HG03175 (cell line): Measurements from ENCODE around the gene MED13.

ENCODE experiments used
- ATAC-seq: cut with Tn5 transposase; IDR thresholded peaks from one replicate; pipeline ENCODE4 v1.9.1; 2021; ENCODE audit warnings: mild to moderate bottlenecking, moderate library complexity; ENCODE audit not compliant: unreplicated experiment

The MED13 gene

GRCh38 chr17:62064791-62065563, at the start of gene MED13:
Gene MED13 (minus strand): TSS chr17:62065278. CDS start chr17:62065205, 73 bp downstream.
- ATAC-seq: peak; percentile 29

DNA sequence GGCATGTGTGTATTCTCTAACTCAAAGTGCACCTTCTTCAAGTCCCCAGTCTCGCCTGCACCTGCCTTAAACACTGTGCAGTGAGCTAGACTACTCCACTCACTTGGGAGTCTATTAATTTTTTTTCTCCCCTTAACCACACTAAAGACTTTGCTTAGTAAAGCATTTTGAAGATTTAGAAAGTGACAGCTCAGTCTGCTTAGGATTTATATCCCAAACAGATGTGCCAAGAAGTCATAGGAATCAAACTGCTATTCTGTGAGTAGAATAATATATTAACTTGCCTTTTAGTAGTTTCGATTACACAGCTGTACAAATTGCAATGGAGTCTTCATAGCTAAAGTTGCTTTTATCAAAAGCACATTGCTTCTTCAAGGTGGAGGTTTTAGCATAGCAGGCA, 47.2 kb upstream of the MED13 start:
- no peak for ATAC-seq

- no peak for ATAC-seq
These were observed 46.6 kb upstream of the MED13 start for GRCh38 chr17:62111562-62112171.

DNA sequence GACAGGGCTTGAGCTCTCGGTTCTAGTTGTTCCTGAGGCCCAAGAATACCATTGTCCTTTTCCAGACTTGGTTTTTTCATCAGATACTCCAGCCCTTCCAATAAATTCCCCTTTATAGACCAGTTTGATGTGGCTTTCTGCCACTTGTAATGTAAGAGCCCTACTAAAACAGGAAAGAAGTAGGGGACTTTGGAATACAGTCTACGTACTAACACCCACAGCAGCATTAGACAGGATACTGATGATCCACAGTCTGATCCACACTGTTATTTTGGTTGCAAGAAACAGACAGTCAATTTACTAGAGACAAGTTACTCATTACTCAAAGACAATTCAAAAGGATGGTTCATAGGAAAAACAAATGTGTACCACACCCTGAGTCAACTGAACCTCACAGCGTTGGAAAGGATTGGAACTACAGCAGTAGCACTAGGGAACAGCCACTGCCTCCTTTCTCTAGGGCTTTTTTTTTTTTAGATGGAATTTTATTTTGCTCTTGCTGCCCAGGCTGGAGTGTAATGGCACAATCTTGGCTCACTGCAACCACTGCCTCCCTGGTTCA, 45.9 kb upstream of the MED13 start:
- no peak for ATAC-seq

DNA sequence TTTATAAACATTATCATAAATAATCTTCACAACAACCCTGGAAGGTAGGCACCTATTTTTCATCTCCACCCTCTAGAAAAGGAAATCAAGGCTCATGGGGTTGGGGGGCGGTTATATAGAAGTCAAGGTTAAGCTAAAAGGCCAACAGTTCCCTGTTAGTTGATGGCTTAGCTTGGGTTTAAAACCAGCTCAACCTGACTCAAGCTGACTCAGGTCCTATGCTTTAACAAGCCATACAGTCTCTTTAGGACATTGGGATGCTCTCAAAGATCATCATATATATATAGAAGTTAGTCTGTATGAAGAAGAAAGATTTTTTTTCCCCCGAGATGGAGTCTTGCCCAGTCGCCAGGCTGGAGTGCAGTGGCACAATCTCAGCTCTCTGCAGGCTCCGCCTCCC, 44.8 kb upstream of the MED13 start:
- no peak for ATAC-seq

DNA sequence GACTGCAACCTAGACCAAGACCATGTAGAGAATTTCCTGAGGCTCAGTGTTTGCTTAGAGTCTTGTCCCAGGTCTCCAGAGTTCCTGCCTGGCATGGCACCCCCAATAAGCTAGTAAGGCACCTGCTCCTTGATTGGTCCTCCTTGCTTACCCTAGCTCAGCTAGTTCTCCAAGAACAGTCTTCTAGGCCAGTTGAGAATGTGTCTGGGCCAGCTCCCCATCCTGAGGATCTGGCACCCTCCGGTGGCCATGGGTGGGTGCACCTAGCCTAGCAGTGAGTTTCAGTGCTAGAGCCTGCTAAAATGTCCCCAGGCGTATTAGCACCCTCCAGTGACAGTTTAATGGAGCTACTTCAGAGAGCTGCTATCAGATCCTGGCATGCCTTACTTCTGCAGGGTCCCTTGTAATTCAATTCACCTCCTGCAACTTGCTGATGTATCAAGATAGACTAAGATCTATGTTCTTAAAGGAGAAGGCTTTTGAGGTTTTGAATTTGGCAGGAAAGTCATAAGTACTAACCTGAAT, 44.4 kb upstream of the MED13 start:
- ATAC-seq: peak; percentile 98

- ATAC-seq: no peak
These were observed 40.8 kb upstream of the MED13 start for GRCh38 chr17:62105861-62106260.

GRCh38 chr17:62105357-62105756, 40.3 kb upstream of the MED13 start:
- no peak for ATAC-seq

- ATAC-seq: no peak
These were observed 36.4 kb upstream of the MED13 start for GRCh38 chr17:62101515-62101914.

DNA sequence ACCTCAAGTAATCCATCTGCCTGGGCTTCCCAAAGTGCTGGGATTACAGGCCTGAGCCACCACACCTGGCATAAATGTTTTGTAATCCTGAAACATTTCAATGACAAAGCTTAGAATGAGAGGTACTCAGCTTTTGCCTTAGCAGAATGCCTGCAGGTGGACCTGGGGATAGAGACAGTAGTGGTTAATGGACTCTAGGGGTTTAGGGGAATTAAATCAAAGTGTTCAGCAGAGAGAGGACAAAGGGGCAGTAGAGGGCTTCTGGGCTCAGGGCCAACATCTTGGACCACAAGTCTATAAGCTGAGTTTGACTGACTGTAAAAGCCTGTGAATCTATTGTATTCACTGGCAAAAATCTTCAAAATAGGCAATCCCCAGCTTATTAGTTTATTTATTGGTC, 36.0 kb upstream of the MED13 start:
- no peak for ATAC-seq

- ATAC-seq: no peak
These were observed 35.0 kb upstream of the MED13 start for GRCh38 chr17:62100055-62100454.

DNA sequence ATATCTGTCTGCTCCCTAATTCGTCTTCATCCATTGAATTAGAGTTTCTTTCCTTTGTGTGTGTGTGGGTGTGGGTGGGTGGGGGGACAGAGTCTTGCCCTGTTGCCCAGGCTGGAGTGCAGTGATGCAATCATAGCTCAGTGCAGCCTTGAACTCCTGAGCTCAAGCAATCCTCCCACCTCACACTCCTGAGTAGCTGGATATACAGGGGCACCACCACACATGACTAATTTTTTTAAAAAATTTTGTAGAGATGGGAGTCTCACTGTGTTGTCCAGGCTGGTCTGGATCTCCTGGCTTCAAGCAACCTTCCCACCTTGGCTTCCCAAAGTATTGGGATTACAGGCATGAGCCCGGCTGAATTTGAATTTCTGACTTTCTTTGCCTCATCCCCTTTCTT, 34.5 kb upstream of the MED13 start:
- ATAC-seq: no peak

GRCh38 chr17:62098623-62099231, 33.6 kb upstream of the MED13 start:
- ATAC-seq: peak; percentile 93

- no peak for ATAC-seq
These were observed 31.3 kb upstream of the MED13 start for GRCh38 chr17:62096401-62096670.

- ATAC-seq: no peak
These were observed 29.1 kb upstream of the MED13 start for GRCh38 chr17:62094175-62094574.

DNA sequence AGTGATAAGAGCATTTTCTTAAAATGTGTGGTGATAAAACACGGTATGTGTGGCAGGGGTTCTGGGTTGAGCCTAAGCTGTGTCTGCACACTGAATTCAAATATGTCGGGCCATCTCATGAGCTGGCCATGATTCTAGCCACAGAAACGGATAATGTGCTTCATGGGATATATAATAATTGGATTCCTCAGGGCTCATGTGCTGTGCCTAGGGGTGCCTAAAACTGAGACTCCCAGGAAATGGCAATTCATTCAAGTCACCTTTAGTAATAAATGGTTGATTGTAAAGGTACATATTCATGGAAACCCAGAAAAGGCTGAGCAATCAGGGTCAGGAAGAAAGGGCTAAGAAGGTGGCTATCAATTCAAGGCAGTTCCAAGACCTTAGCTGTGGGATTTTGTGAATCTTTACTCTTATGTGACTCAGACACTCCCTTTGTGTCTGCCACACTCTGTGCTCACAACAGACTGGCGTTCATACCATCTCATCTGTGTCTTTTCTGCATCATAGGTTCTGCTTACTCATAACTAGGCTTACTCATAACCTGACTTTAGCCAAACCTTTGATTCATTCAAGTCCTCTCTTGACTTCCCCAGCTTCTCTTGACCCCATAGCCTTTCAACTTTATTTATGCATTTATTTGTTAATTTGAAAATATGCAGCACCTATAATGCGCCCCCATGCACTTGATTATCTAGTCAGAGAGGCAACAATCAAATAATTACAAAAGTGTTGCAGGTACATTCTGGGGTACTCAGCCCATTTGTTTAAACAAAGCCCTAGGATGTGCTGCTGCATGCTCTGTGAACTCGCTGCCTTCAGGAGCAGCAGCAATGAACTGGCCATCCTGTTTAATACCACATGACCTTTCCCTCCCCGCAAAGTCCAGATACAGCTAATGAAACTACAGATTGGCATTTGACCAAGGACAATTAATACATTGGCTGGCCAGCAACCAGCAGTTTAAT, 28.4 kb upstream of the MED13 start:
- ATAC-seq: peak; percentile 96

DNA sequence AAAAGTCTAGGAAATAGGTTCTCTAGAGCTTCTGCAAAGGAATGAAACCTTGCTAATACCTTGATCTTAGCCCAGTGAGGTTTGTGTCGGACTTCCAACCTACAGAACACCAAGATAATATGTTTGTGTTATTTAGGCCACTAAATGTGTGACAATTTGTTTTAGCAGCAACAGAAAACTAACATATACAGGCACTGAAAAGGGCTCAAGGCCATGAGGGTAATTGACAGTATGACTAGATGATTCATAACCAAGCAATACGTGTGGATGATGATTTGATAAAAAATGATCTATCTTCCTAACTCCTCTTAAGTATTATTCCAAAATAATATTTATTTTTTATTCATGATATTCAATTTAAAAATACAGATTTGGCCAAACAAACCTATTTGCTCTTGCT, 27.7 kb upstream of the MED13 start:
- ATAC-seq: no peak

DNA sequence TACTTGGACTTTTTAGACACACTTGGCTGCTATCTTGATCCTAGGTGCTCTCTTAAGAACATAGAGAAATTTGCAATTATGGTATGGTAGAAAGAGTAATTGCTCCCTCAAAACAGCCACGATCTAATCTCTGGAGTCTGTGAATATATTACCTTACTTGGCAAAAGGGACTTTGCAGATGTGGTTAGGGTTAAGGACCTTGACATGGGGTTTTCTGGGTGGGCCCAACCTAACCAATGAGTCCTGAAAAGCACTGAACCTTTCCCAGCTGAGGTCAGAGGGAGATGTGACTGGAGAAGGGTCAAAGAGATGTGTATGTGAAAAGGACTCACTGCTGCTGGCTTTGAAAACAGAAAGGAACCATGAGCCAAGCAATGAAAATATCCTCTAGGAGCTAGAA, 26.7 kb upstream of the MED13 start:
- ATAC-seq: no peak

- ATAC-seq: no peak
These were observed 25.8 kb upstream of the MED13 start for GRCh38 chr17:62090868-62091267.

- ATAC-seq: no peak
These were observed 25.1 kb upstream of the MED13 start for GRCh38 chr17:62090021-62090824.
